Stimulated activated CD4-positive, alpha-beta T cell treated with anti-CD3 and anti-CD28 coated beads, Interleukin-4, amount 100 ng/mL, for 24 hours (primary cell): ENCODE measurements around the gene GRIPAP1.
A peak's percentile ranks its signal among the peaks of the same experiment; 100 is the strongest.

Experiments used
- DNase-seq: peaks from one replicate; pipeline ENCODE4 v3.0.0-alpha.2; 2020

Gene GRIPAP1, protein sequence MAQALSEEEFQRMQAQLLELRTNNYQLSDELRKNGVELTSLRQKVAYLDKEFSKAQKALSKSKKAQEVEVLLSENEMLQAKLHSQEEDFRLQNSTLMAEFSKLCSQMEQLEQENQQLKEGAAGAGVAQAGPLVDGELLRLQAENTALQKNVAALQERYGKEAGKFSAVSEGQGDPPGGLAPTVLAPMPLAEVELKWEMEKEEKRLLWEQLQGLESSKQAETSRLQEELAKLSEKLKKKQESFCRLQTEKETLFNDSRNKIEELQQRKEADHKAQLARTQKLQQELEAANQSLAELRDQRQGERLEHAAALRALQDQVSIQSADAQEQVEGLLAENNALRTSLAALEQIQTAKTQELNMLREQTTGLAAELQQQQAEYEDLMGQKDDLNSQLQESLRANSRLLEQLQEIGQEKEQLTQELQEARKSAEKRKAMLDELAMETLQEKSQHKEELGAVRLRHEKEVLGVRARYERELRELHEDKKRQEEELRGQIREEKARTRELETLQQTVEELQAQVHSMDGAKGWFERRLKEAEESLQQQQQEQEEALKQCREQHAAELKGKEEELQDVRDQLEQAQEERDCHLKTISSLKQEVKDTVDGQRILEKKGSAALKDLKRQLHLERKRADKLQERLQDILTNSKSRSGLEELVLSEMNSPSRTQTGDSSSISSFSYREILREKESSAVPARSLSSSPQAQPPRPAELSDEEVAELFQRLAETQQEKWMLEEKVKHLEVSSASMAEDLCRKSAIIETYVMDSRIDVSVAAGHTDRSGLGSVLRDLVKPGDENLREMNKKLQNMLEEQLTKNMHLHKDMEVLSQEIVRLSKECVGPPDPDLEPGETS

DNA sequence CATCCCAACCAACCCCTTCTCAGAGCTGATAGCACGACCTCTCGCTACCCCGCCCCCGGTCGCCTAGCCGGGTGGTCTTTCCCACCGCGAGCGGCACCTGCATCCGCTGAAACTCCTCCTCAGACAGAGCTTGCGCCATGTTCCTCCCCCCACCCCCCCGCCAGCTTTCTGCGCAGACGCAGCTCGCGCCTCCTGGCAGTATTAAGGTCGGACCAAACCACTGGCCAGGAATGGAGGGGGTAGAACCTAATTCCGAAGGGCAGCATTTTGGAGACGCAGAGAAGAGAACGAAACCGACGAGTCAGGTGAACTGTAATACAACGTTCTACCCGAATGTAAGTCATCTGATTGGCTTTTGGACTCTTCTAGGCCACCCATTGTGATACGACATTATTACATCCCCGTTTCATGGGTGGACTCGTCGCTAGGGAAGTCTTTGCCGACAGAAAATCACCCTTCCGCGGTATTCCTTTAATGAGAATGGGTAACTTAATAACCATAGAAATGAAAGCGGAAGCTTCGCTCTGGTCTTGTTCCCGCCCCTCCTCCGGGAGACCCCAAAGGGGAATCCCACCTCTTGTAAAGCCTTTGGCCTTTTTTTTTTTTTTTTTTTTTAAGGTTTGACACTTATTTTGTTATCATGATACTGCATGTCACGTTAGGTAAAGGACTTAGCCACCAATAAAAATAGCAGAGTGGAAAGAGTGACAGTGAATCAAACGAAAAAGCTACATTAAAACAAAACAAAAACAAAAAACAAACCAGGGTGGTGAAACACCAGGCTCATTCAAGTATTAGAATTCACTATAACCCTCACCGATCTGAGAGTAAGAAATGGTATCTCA is at the start of gene GRIPAP1:
GRIPAP1 (minus strand) TSS at position 174 of the 845 bp plus-strand sequence; CDS start at position 139, 35 bp downstream.
- peak; percentile 79 for DNase-seq

DNA sequence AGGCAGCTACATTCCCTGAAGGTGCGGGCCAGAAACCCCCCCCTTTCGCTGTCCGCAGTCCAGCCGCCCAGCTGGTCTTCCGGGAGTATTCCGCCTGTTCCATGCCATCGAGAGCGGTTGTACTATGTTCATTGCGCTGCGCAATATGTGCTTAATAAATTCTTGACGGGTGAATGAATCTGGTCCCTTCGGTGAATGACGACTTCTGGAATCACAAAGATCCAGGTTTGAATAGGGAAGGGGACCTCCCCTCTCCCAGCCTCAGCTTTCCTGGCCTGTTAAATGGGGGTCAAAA is 41.9 kb upstream of the GRIPAP1 start:
- DNase-seq, result no peak

DNA sequence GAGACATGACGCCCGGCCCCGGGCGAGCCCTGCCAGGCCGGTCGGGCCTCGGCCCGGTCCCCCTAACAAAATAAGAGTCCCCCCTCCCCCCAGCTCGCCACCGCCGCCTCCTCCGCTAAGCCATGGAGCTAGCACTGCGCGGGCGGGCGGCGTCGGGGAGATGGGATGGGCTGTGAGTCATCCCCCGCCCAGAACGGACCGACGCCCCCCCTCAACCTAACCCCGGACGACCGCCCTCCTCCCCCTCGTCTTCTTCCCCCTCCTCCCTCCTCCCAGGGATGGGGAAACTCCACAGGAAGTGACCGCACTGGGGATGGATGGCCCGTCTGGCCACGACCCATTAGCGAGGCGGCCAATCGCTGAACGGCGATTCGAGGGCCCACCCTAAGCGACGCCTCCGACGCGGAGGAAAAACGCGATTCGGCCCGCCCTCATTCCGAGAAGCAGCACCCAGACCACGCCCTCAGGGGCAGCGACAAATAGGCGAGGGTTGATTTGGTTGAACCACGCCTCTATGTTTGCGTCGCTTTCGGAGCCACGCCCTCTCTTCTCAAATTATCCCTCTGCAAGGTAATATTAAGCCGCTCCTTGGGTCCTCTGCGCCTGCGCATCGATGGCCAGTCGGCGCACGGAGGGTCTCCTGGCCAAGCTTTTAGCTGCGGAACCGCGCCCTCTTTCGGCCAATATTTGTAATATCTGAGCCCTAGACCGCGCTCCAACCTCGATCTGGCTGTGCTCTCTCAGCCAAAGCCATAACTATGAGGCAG is 41.3 kb upstream of the GRIPAP1 start, which contains the start of gene TFE3:
TFE3 (minus strand) TSS at position 138 of the 767 bp plus-strand sequence; CDS start at position 7, 131 bp downstream.
- peak; percentile 96 for DNase-seq

DNA sequence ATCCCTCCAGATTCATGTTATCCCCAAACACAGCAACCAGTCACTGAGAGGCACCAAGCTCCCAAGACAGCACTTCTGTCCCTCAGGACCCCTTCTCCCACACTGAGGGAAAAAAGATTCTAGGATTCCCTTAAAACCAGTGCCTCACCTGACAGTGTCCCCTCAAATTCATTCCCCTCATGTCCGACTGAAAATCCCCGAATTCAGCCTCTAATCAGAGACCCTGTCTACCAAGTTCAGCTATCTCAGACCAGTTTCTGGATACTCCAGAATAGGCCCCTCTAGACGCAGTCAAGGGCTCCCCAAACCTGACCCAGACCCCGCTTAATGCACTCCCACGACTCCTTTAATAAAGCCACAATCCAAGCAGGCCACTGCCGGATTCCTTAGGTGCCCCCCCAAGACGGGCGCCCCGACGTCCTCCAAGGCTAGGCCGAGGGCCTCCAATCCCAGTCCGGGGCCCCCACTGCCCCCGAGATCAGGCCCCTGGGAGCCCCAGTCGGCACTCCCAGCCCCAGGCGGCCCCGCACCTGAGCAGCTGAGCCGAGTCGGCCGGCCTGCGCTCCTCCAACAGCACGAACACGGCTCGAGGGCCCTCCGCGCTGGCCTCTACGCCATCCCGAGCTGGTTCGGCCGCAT is 40.6 kb upstream of the GRIPAP1 start:
- no peak for DNase-seq

DNA sequence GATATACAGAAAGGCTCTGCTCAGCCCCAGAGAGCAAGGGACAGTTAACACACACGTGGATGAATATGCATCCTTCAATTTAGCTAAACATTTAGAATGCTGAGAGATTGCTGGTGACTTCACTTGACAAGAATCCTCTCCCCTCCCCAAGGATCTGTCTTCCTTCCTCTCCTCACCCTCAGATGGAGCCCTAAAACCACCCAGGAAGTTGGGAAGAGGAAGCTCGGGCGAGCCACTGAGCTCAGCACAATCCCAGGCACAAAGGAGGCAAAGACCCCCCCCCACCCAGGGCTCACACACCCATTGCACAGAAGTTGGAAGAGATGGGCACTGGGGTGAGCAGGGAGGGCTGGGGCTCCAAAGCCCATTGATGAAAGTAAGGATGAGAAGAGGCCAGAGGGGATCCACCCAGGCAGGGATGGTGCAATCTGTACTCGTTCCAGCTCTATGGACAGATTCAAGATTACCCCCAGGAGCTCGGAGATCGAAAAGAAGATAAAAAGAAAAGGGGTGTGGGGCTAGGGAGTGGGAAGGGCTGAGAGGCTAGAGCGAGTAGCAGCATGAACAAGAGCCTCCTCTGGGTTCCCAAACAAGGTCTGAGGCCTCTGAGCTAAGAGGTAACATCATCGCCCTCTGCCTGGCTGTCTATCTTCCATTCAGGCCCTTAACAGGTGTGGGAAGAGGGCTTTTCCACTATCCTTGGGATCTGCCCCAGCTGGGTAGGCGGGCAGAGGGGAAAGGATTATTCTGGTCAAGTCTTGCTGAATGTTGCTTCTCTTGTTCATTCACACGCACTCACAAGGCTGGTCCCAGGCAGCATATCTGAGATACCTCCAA is 39.9 kb upstream of the GRIPAP1 start:
- peak; percentile 7 for DNase-seq

DNA sequence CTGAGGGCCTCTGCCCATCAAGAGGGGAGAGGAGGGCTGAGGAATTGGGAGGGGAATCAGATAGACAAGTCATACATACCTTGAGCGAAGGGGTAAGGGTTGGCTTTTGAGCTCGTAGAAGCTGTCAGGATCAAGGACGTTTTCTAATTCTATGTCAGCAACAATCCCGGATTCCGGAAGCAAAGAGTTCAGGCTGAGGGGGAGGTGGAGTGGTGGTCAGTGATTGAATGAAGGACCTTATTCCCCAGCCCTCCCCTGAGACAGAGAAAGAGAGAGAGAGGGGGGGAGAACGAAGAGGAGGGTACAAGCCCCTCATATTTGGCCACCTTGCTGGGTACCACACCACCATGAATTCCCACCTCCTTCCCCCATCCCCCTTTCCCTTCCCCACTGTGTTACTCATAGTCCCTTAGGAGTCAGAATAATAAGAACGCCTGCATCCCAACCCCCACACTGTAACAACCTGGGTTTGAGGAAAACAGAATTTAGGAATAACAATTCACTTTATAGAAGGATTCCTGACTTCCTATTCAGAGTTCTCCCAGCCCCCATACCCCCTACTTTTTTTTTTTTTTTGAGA is 38.4 kb upstream of the GRIPAP1 start:
- no peak for DNase-seq

DNA sequence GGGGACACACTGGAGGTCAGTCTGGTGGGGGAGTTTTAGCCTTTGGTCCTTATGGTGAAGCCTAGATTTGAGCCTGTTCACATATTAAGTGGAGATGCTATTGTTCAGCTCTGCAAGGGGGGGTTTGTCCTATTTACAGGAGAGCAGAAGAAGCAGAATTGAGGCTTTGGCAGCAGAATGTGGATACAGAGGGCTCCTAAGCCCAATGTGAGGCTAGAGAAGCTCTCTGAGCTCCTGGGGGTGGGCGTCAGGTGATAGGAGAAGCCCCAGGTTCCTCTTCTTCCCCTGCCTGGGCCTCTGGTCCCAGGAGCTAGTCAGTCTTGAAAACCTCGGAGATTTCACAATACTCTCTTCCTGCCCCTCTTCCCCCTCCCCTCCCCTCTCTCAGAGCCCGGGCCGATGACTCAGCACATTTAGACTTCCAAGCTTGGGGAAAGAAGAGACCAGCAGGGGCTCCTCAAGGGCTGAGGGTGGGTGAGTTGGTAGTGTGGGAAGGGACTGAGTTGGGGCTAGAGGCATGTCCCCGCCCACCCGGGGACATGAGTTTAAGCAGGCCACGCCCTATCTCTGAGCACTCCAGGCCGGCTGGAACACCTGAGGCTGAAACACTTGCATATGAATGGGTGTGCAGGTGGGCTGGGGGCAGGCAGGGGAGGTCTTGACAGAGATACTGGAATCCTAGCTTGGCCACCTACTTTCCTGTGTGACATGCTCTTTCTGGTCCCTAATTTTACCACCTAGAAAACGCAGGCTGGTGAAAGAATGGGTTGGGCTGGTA is 37.7 kb upstream of the GRIPAP1 start:
- DNase-seq, result peak; percentile 42

DNA sequence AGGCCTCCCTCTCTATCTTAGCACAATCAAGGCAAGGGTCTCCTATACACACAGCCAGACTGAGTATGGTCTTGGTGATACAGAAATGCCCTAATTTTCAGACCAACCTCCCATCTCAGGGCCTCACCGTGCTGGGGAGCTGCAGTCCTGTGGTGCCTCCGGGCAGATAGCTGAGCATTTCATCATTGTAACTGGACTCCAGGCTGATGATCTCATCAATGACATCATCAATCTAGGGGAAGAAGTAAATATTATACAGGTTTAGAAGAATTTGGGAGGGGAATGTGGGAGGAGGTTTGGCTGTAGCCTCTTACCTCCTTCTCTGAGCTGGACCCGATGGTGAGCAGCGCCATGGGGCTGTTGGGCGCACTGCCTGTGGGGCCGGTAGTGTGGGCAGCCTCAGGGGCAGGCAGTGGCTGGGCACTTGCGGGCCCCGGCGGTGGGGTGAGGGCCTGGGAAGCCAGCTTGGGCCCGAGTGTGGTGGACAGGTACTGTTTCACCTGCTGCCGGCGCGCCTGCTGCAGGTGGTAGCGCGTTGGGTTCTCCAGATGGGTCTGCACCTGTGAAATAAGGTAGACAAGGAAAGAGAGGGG is 35.9 kb upstream of the GRIPAP1 start:
- DNase-seq, result no peak

DNA sequence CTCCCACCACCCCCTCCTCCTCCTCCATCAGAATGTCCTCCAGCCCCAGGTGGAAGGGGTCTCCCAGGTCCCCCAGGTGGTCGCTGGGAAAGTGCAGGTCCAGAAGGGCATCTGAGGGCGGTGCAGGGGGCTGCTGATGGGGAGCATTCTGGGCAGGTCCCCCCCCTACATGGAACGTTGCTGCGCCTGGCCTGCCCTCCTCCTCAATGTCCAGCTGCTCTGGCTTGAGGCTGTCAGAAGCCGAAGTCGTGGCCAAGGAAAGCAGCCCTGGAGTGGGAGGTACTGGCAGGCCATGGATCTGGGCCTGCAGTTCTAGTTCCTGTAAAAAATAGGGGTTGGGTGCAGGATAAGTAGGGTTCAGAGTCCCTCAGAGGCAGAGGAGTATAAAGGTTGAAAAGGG is 28.2 kb upstream of the GRIPAP1 start:
- no peak for DNase-seq

DNA sequence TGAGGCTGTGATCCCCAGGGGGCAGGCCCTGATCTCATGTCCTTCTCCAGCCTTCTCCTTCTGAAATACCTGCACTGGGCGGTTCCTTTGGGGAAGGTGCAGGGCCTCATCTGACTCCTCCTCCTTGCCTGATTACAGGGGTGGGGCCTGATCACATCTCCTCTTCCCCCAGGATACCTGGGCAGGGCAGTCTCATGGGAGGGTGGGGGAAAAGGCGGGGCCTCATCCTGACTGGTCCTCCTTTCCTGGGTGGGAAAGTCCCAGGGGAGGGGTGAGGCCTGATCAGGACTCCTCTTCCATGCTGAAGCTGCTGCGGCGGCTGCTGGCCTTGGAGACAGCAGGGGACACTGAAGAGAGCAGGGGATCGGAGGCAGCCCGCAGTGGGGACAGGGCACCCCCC is 27.8 kb upstream of the GRIPAP1 start:
- DNase-seq, result no peak

DNA sequence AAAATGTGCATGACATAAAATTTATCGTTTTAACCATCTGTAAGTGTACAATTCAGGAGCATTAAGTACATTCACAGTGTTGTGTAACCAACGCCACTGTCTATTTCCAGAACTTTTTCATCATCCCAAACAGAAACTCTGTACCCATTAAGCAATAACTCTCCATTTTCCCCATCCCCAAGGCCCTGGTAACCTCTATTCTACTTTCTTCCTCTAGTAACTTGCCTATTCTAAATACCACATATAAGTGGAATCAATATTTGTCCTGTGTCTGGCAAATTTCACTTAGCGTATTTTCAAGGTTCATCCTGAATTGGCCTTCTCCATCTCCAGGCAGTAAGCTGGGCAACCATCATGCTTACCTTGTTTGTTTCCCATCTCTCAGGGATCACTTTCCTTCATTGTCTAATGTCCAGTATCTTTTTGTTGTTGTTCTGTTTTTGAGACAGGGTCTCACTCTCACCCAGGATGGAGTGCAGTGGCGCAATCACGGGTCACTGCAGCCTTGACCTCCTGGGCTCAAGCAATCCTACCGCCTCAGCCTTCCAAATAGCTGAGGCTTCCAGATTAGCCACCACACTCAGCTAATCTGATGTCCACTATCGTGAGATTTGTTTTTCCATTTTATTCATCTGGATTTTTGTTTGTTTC is 17.7 kb upstream of the GRIPAP1 start:
- no peak for DNase-seq

DNA sequence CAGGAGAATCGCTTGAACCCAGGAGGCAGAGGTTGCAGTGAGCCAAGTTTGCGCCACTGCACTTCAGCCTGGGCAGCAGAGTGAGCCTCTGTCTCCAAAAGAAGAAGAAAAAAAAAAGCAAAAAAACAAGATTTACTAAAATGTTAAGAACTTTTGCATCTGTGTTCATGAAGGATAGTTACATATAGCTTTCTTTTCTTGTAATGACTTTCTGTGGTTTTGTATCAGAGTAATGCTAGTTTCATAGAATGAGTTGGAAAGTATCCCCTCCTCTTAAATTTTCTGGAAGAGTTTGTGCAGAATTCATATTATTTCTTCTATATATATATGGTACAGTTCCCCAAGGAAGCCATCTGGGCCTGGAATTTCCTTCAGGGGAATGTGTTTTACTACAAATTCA is 17.0 kb upstream of the GRIPAP1 start:
- DNase-seq, result no peak

DNA sequence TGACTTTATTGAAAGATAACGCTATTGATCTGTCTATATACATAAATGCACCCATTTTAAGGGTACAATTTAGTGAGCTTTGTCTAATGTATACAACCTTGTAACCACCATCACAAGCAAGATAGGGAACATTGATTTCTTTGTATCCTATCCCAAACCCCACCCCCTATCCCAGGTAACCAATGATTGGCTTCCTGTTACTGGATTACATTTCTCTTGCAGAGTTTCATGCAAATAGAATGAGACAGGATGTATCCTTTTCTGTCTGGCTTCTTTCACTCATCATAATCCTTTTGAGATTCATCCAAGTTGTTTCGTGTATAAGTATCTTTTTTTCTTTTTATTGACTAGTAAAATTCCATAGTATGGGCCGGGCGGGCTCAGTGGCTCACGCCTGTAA is 1.6 kb upstream of the GRIPAP1 start:
- no peak for DNase-seq

DNA sequence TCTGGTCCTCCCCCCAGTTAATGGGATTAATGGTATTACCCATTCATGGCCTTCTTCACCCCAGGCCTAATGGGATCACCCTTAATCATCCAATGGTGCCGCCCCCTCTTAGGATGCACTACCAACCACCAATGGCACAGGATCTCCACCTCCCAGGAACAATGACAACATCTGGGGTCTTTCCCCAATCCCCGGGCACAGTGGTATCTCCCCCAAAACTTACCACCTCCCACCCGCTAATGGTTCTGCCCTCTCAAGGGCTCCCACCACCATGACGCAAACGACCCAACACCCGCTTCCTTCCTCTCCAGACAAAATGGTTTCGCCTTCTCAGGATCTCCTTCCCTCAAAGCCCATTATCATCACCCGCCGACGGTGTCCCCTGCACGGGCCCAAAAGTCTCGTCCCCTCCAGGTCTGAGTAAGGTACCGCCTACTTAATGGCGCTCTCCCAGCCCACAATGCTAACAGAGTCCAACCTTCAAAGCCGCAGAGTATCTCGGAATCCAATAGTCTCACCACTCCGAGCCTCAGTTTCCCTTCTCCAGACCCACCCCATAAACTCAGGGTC is 458 bp downstream of the GRIPAP1 start:
- peak; percentile 45 for DNase-seq

DNA sequence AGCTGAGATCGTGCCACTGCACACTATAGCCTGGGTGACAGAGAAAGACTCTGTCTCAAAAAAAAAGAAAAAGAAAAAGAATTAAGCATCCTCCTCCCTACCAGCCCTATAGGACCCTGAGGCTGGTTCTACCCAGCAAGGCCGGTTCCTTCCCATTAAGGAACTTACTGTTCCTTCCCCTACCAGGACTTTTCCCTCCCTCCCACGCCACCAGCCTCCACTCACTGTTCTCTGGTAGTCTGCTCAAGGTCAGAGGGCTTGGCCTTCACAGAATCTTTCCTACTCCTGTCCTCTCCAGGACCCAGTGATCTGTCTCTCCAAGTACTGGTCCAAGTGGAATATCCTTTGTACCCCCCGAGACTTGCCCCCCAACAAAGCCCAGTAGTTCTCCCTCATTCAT is 1.4 kb downstream of the GRIPAP1 start:
- DNase-seq, result no peak

DNA sequence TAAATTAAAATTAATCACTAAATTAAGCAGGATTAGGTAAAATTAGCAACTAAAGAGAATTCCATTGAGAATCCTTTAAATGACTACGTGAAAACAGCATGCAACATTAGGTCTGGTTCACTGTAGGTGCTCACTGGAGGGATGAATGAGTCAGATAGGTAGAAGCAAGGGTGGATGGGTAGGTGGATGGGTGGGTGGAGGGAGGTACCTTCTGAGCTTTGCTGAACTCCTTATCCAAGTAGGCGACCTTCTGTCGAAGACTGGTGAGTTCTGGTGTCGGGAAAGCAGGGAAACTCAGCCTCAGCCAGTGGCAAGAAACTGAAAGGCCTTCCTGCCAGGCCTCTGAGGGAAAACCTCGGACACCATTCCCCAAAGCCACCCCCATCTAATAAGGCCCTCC is 3.0 kb downstream of the GRIPAP1 start:
- peak; percentile 5 for DNase-seq

DNA sequence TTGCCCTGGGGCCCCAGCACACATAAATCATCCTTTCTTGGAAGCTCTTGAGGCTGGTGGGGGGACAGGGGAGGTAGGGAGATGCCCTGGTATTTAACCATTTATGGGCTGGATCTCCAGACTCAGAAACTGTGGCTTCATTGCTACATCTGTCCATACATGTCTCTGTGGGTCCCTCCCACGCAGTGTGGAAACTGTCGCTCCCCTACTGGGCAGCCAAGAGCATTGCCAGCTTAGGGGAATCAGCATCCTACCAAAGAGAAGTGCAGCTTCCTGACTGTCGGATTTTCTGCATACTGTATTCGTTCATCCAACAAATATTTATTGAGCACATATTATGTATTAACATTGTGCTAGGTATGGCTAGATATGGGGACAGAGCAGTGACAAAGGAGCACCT is 3.7 kb downstream of the GRIPAP1 start:
- DNase-seq, result no peak

DNA sequence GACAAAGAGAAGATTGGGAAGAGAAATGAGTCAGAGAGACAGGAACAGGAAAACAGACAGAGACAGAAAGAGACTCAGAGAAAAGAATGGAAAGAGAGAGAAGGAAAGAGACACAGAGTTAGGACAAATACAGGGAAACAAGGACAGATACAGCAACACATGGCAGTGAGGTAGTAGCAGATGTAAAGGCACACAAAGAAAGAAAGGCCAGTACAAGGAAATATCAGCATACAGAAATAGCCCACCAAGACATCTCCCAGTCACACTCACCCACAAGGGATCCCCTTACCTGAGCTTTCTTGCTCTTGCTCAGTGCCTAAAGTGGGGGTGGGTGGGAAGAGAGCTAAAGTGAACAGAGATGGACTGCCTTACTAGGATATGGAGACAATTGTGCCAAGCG is 4.2 kb downstream of the GRIPAP1 start:
- DNase-seq, result no peak
